Spinal cord (tissue), 10 donors: ENCODE measurements around the gene HABP4. TPM values are rescaled to one million over a fixed set of nuclear protein-coding genes. Genes with fewer than 3 reads are reported as not detected.

ENCODE experiments used
- DNase-seq, 6 donors: peaks; one replicate each; pipeline versions ENCODE4 v3.0.0 to v3.0.0-alpha.2; 2013 to 2015; ENCODE audit warnings: low spot score in 6 of 6, low read depth in 4 of 6
- H3K27ac ChIP-seq: one replicate; pipeline ENCODE4 v1.5.1; 2013; ENCODE audit warnings: low read depth, low read length, control low read depth
- H3K27me3 ChIP-seq: one replicate; pipeline ENCODE4 v1.6.1; 2013; ENCODE audit warnings: low read length; ENCODE audit not compliant: control insufficient read depth, insufficient read depth
- H3K36me3 ChIP-seq: one replicate; pipeline ENCODE4 v1.6.1; 2013; ENCODE audit warnings: low read length; ENCODE audit not compliant: control insufficient read depth, insufficient read depth
- H3K4me1 ChIP-seq: one replicate; pipeline ENCODE4 v1.6.1; 2013; ENCODE audit warnings: low read length; ENCODE audit not compliant: control insufficient read depth, insufficient read depth
- H3K4me3 ChIP-seq: one replicate; pipeline ENCODE4 v1.5.1; 2013; ENCODE audit warnings: low read depth, low read length, control low read depth
- H3K9me3 ChIP-seq: one replicate; pipeline ENCODE4 v1.6.1; 2013; ENCODE audit warnings: low read length; ENCODE audit not compliant: control insufficient read depth, insufficient read depth
- WGBS: methylation state at CpG from one replicate; pipeline ENCODE4 v1.1.5; 2013; ENCODE audit warnings: missing lambda C conversion rate; ENCODE audit not compliant: insufficient coverage; 5-methylcytosine and 5-hydroxymethylcytosine counted together
- polyA plus RNA-seq, 2 donors: library from polyadenylated mRNA; unstranded; fragments of 120-200 nt; gene quantifications; one replicate each; pipeline ENCODE4 v1.2.1, GENCODE V29; 2013; ENCODE audit not compliant: insufficient read length in 2 of 2
- total RNA-seq, 2 donors: library from RNA; depleted of rRNA in 1 of 2; stranded (reverse); fragments of 120-200 nt in 1 of 2; fragments of >200 nt in 1 of 2; gene quantifications; one replicate each; pipeline versions ENCODE4 v1.2.3 to v1.2.4, GENCODE V29; 2013 to 2014
- donor health status: healthy.

The HABP4 gene
- total and polyA plus RNA-seq, 4 donors, result 16.8 to 38.9 (median 27.9) TPM

DNA sequence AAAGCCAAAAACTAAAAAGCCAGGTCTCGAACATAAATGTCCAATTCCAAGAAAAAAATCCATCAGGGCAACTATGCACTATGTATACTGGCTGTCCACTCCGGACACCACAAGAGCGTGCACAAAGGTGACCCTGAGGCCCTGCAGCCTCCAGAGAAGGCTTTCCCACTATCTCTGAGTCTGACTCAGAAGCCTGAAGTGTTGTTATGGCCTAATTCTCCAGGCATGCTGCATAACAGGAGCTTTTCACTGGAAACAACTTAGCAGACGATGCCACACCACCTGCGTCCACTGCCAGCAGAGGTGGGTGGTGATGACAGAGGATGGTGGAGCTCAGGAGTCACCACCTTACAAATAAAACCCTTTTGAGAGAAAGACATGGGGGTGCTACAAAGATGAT, 63.7 kb downstream of the HABP4 start:
- H3K9me3 ChIP-seq, result no peaks in the 10 kb centered on the region
- peak overlapping the region; percentile 72 for H3K27ac ChIP-seq
- peaks cover 14% of the 10 kb centered on the region for H3K36me3 ChIP-seq
- peaks cover 10% of the 10 kb centered on the region for H3K4me1 ChIP-seq
- 100% methylated on average over 3 of the region's 5 CpGs for WGBS
- no peak overlapping the region for H3K4me3 ChIP-seq
- no peak for DNase-seq
- H3K27me3 ChIP-seq, result no peaks in the 10 kb centered on the region

DNA sequence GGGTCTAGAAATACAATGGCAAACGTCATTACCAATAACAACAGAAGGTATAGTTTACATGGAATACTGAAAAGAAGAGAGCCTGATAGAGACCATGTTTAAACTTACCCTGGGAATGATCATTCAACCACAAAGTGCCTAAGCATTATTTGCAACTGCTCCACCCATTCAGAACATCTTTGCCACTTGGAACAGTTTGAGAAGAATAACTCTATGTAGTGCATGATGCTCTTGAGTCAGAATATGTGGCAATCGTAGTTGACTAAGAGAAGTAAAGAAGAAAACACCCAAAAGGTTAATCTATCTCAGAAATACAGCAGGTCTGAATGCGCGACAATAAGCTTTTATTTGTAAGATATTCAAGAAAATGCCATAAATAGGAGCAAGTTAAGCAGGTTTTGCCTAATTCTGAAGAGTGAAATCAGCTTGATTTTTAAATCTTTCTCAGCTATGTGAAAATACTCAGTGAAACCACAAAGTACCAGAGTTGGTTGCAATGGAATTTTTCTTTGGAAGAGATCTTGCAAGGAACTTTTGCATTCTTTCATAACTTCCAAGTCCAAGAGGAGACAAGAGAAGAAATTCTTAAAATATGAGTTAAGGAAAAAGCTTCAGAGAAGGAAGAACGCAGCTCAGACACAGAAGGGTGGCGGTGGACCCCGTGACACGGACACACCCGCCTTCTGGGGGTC, 64.3 kb downstream of the HABP4 start:
- H3K4me3 ChIP-seq, result no peak overlapping the region
- H3K27ac ChIP-seq, result peak overlapping the region; percentile 72
- H3K27me3 ChIP-seq, result no peaks in the 10 kb centered on the region
- WGBS, result 93% methylated on average over 5 of the region's 9 CpGs
- H3K36me3 ChIP-seq, result peaks cover 14% of the 10 kb centered on the region
- no peak for DNase-seq
- no peaks in the 10 kb centered on the region for H3K9me3 ChIP-seq
- peaks cover 5% of the 10 kb centered on the region for H3K4me1 ChIP-seq

DNA sequence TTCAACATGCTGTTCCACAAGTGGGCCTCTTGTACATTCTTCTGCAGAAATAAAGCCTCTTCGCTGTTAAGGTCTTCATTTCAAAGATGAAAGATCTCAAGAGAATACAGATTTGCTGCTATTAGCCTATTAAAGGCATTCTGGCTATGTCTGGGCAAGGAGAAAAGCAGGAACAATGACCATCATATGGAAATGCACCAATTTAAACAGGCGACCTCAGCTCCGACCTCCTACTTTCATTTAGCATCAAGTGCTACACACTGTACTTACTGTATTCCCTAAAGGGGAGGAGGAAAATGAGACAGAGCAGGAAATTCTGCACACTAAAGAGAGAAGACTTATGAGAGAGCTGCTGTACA, 64.8 kb downstream of the HABP4 start:
- H3K4me1 ChIP-seq, result peaks cover 5% of the 10 kb centered on the region
- DNase-seq, result no peak
- no peaks in the 10 kb centered on the region for H3K9me3 ChIP-seq
- H3K4me3 ChIP-seq, result no peak overlapping the region
- peak overlapping the region; percentile 72 for H3K27ac ChIP-seq
- H3K36me3 ChIP-seq, result peaks cover 14% of the 10 kb centered on the region
- no peaks in the 10 kb centered on the region for H3K27me3 ChIP-seq
- 80% methylated on average over 1 of the region's 3 CpGs for WGBS

DNA sequence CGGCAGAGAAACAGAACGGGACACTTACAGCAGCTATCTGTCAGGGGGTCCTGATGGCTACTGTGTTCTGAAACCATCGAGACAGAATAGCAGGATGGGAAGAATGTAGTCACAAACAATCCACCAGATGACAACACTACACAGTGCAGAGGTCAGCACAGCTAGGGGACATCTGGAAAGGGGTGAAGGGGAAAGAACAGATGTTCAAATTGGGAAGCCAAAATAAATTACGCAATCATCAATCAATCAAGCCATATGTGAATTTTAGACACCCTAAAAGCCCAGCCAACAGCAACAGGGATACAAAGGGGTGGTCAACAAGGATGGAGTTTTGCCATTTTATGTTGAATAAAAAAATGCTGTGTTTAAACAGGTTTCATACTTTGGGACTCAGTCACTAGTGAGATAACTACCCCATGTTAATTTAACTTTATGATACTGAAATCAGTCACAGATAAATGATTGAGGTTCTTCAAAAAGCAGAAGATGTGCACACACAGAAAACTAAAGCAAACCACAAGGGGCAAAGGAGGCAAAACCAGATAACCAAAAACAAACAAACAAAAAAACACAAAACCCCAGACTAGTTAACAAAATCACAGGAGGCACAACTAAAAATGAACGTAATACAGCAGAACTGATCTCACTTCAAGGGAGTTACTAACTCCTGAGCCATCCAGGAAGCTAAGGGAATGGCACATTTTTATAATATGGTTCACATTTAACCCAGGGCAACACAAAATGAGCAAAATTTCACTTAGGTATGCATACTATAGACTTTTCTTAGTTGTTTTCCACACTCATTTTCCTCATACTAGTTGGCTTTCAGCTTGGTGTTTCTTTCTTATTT, 65.9 kb downstream of the HABP4 start:
- no peaks in the 10 kb centered on the region for H3K9me3 ChIP-seq
- no peak overlapping the region for H3K4me3 ChIP-seq
- 0% methylated on average over 1 of the region's 5 CpGs for WGBS
- DNase-seq, result no peak
- peak overlapping the region; percentile 72 for H3K27ac ChIP-seq
- peaks cover 14% of the 10 kb centered on the region for H3K36me3 ChIP-seq
- no peaks in the 10 kb centered on the region for H3K27me3 ChIP-seq
- H3K4me1 ChIP-seq, result peaks cover under 1% of the 10 kb centered on the region

DNA sequence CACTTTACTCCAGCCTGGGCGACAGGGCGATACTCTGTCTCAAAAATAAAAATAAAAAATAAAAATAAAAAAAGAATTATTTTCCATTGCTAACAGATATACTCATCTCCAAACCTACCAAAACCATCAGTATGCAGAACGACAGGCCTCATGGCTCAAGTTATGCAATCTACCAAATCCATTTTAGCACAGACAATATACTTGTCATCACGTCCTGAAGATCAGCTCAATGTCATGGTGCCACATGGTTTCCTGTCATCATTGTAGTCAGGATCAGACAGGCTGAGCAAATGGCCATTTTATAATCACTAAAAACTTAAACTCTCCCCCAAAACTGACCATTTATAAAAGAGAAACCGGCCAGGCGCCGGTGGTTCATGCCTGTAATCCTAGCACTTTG, 69.1 kb downstream of the HABP4 start:
- no peak overlapping the region for H3K27ac ChIP-seq
- 100% methylated on average over 2 of the region's 7 CpGs for WGBS
- H3K9me3 ChIP-seq, result no peaks in the 10 kb centered on the region
- H3K36me3 ChIP-seq, result peaks cover 6% of the 10 kb centered on the region
- no peak for DNase-seq
- no peaks in the 10 kb centered on the region for H3K27me3 ChIP-seq
- H3K4me3 ChIP-seq, result no peak overlapping the region
- H3K4me1 ChIP-seq, result no peaks in the 10 kb centered on the region

DNA sequence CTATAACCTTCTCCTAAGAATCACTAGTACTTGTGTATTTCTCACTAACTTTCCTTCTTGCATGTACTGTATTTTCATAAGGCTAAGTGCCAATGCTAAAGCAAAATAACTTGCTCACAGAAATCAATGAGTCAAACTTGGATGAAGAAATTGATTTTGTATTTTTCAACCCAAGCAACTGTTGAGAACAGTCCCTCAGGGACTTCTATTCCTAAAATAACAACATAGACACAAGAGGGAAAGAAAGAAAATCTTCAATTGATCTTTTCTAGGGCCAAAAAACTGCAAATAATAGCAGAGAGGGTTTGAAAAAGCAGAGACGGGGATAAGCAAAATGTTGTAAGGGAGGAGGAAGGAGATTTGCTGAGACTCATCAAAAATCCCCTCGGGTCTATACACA, 69.8 kb downstream of the HABP4 start:
- Histone ChIP-seq H3K9me3 (no peaks in the 10 kb centered on the region), H3K27ac (no peak overlapping the region), H3K36me3 (peaks cover 3% of the 10 kb centered on the region), H3K27me3 (no peaks in the 10 kb centered on the region), H3K4me1 (no peaks in the 10 kb centered on the region), H3K4me3 (no peak overlapping the region)
- no peak for DNase-seq
- WGBS, result no CpG with 5 or more reads among the region's 2 CpGs

DNA sequence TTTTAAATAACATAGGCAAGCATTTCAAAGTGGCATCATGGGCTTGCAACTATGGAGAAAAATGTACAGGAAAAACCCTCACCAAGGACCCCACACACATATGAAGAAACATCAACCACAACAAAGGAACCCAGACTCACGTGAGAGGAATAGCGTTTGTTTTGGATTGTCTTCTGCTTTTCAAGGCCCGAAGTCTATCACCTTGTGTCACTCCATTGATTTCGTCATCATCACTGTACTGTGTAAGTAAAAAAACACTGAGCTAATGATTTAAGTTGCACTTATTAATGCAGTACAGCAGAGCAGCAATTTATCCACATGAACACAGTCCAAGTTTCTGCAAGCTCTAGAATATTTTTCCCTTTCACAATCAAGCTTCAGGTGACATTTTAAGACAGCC, 72.4 kb downstream of the HABP4 start:
- Histone ChIP-seq H3K27me3 (no peaks in the 10 kb centered on the region), H3K4me1 (no peaks in the 10 kb centered on the region), H3K4me3 (no peak overlapping the region), H3K27ac (peak overlapping the region; percentile 67), H3K36me3 (peaks cover 3% of the 10 kb centered on the region), H3K9me3 (no peaks in the 10 kb centered on the region)
- no CpG with 5 or more reads among the region's 4 CpGs for WGBS
- DNase-seq, result no peak

DNA sequence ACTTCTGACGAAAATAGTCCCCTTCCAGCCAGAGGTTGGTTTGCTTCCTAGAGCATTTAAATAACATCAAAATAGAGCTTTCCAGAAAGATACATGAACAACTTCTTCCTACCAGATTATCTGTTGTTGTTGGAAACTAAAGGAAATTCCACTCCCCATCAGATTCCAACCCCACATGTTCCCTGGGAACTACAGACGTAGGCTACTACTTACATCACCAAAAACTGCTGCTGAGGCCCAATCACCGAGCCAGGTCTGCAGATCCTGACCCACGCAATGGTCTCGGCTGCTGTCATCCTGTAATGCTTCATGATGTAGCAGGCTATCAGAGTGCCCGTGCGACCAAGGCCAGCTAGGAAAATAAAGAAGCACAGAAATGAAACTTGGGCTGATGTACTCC, 73.4 kb downstream of the HABP4 start:
- peak in 1 of 6 donors; percentile 42 for DNase-seq
- 82% methylated on average over 4 of the region's 7 CpGs for WGBS
- H3K9me3 ChIP-seq, result no peaks in the 10 kb centered on the region
- H3K4me1 ChIP-seq, result no peaks in the 10 kb centered on the region
- no peak overlapping the region for H3K4me3 ChIP-seq
- H3K27ac ChIP-seq, result peak overlapping the region; percentile 67
- H3K36me3 ChIP-seq, result peaks cover 3% of the 10 kb centered on the region
- H3K27me3 ChIP-seq, result no peaks in the 10 kb centered on the region

DNA sequence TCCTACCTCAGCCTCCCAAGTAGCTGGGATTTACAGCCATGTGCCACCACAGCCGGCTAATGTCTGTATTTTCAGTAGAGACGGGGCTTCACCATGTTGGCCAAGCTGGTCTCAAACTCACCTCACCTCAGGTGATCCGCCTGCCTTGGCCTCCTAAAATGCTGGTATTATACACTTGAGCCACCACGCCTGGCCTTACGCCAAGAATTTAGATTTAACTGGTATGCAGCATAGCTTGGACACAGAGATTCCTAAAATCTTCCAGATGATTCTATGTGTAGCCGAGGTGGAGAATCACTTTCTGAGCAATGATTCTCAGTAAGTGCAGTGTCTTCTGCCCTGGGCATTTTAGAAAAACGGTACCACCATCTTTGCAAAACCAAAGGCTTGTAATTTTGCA, 74.1 kb downstream of the HABP4 start:
- peaks cover 3% of the 10 kb centered on the region for H3K36me3 ChIP-seq
- H3K27me3 ChIP-seq, result no peaks in the 10 kb centered on the region
- H3K27ac ChIP-seq, result peak overlapping the region; percentile 64
- H3K9me3 ChIP-seq, result no peaks in the 10 kb centered on the region
- WGBS, result 92% methylated on average over 7 of the region's 7 CpGs
- no peaks in the 10 kb centered on the region for H3K4me1 ChIP-seq
- H3K4me3 ChIP-seq, result no peak overlapping the region
- no peak for DNase-seq

DNA sequence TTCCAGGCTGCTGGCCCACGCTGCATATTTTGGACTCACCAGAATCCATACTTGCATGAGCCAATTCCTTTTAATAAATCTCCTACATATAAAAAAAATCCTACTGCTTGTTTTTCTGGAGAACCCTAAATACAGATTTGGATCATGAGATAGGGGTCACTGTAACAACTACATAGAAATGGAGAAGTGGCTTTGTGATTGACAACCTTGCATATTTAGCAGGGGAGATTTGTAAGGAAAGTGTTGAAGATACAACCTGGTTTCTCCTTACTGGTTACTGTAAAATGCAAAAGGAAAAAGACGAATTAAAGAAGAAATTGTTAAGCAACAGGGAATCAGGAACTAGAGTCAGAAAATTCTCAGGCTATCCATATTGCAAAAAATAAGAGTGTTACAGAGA, 74.8 kb downstream of the HABP4 start:
- H3K4me1 ChIP-seq, result no peaks in the 10 kb centered on the region
- DNase-seq, result no peak
- H3K27ac ChIP-seq, result no peak overlapping the region
- no peaks in the 10 kb centered on the region for H3K9me3 ChIP-seq
- peaks cover 3% of the 10 kb centered on the region for H3K36me3 ChIP-seq
- WGBS, result 100% methylated on average over 1 of the region's 2 CpGs
- H3K27me3 ChIP-seq, result no peaks in the 10 kb centered on the region
- H3K4me3 ChIP-seq, result no peak overlapping the region
